Neural cell (in vitro differentiated cells): ENCODE data around the gene LRRC18.

Source experiments
- CTCF ChIP-seq: fragments of 450-650 bp; IDR thresholded peaks from 2 replicates; pipeline ENCODE4 v1.5.1; 2014; ENCODE audit warnings: antibody characterized with exemption, mild to moderate bottlenecking, moderate library complexity; ENCODE audit not compliant: poor library complexity, severe bottlenecking
- MXI1 ChIP-seq: fragments of 450-650 bp; conservative IDR thresholded peaks from 2 replicates; pipeline ENCODE4 v1.6.1; 2014; ENCODE audit warnings: antibody characterized with exemption, mild to moderate bottlenecking; ENCODE audit not compliant: poor library complexity, severe bottlenecking
- TAF1 ChIP-seq: IDR thresholded peaks from 2 replicates; pipeline ENCODE4 v1.6.1; 2012; ENCODE audit warnings: low read depth

- TF ChIP-seq CTCF, result no peak
- no peak for TF ChIP-seq MXI1
- TF ChIP-seq TAF1, result no peak
These were observed 42.7 kb downstream of the LRRC18 start for GRCh38 chr10:48896756-48897440.
